Measurements from ENCODE around the gene MMP28. TPM values are rescaled to one million over a fixed set of nuclear protein-coding genes. Genes with fewer than 3 reads are reported as not detected.

Gene MMP28
- total RNA-seq, 4 donors from 2014 or later: 12.4 to 48.0 (median 28.6) TPM

DNA sequence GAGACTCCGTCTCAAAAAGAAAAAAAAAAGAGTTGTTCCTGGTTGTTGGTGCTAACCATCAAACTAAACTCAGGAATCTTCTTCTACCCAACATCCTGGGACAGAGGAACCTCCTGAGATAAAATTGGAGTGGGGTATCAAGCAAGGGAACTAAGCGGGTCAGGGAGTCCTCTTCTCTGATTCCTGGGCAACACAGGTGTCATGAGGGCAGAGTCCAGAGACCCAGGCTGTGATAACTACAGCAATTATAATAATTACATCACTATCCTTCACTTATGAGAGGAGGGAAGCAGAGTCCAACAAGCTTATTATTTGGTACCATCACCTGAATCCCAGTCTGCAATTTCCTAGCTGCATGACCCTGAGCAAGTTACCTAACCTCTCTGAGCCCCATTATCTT is 26.6 kb downstream of the MMP28 start:
- H3K27me3 ChIP-seq: no peaks in the 10 kb centered on the region
- no peaks in the 10 kb centered on the region for H3K9me3 ChIP-seq
- DNase-seq: no peak
- no peaks in the 10 kb centered on the region for H3K36me3 ChIP-seq
- H3K4me1 ChIP-seq: peaks cover 16 to 19% of the 10 kb centered on the region in 2 donors
- no peak overlapping the region for H3K27ac ChIP-seq
- no peak for TF ChIP-seq CTCF (IDR thresholded peaks at IDR 0.05)
- intact Hi-C loops (cut with DNase I): no loop called here
- no peak overlapping the region for H3K4me3 ChIP-seq (replicated peaks in 1 of 3)
- WGBS, 2 donors: 96 to 100% methylated on average over 2 of the region's 2 CpGs

DNA sequence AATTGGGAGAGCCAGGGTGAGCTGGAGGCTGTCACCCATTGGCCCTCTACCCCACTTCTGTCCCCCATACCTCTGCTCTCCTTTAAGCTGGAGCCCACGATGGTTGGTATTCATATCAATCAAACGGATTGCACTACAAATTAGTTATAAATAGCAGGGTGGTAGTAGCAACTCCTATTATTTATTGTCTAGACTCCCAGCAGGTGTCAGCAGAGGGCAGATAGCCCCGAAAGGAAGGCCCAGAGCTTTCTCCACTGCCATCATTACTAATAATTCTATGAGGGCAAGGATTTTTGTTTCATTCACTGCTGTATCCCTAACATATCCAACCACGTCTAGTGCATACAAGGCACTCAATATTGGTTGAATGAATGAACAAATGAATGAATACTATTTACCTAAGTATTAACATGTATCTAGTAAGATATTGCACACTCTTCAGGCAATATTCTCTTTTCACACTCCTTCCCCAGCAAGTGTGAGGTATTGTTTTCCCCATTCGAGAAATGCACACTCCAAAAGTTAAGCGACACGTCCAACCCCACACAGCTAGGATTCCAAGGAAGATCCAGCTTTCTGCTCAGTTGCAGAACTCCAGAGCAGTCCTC is 28.4 kb downstream of the MMP28 start:
- 43 to 56% methylated on average over 7 of the region's 7 CpGs for WGBS, 2 donors

DNA sequence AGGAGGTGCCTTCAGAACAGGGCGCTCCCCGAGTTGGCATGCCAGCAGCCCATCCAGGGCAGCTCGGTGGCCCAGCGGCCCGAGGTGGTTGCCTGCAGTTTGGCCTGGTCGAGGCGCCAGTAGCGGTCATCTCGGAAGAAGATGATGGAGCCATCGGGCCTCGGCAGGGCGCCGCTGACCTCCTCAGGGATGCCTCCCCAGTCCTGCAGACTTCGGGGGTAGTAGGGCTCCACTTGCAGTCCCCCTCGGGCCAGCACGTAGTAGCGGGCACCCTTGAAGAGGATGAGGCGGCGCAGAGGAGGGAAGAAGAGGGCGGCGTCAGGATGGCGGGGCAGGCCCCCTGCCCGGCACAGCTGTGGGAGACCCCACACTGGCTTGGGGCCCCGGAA is 29.0 kb downstream of the MMP28 start:
- H3K36me3 ChIP-seq: no peaks in the 10 kb centered on the region
- no peak overlapping the region for H3K27ac ChIP-seq
- 91 to 93% methylated on average over 21 to 24 of the region's 24 CpGs for WGBS, 2 donors
- intact Hi-C loops (cut with DNase I): no loop called here
- TF ChIP-seq POLR2A (IDR thresholded peaks at IDR 0.05) (no peak), CTCF (IDR thresholded peaks at IDR 0.05) (no peak)
- peaks cover 7 to 9% of the 10 kb centered on the region in 2 donors for H3K4me1 ChIP-seq
- no peaks in the 10 kb centered on the region for H3K9me3 ChIP-seq
- no peaks in the 10 kb centered on the region for H3K27me3 ChIP-seq
- no peak for DNase-seq
- no peak overlapping the region for H3K4me3 ChIP-seq (replicated peaks in 1 of 3)

More for the DNA sequence above, 28.4 kb downstream of the MMP28 start:
- DNase-seq: peak; percentile 51 to 70
- TF ChIP-seq CTCF (IDR thresholded peaks at IDR 0.05): peak in 5 of 6 experiments; percentile 16 to 86 (median 76)
- no peak for TF ChIP-seq POLR2A (IDR thresholded peaks at IDR 0.05)
- Histone ChIP-seq H3K27me3 (no peaks in the 10 kb centered on the region), H3K4me1 (peaks cover 7 to 9% of the 10 kb centered on the region in 2 donors), H3K9me3 (no peaks in the 10 kb centered on the region), H3K27ac (no peak overlapping the region), H3K36me3 (no peaks in the 10 kb centered on the region), H3K4me3 (replicated peaks in 1 of 3) (no peak overlapping the region)
- intact Hi-C loops (cut with DNase I): no loop called here

GRCh38 chr17:35765756-35766488 is 29.5 kb downstream of the MMP28 start:
- Histone ChIP-seq H3K4me1 (peaks cover 7 to 9% of the 10 kb centered on the region in 2 donors), H3K36me3 (no peaks in the 10 kb centered on the region), H3K27ac (no peak overlapping the region), H3K9me3 (no peaks in the 10 kb centered on the region), H3K4me3 (replicated peaks in 1 of 3) (no peak overlapping the region), H3K27me3 (no peaks in the 10 kb centered on the region)
- TF ChIP-seq POLR2A (IDR thresholded peaks at IDR 0.05) (no peak), CTCF (IDR thresholded peaks at IDR 0.05) (no peak)
- 81 to 85% methylated on average over 7 of the region's 8 CpGs for WGBS, 2 donors
- DNase-seq: no peak
- intact Hi-C loops (cut with DNase I): loop anchor here (2.0 kb wide), 1 partner anchor 39 kb away; no protein-coding TSS in a partner anchor

DNA sequence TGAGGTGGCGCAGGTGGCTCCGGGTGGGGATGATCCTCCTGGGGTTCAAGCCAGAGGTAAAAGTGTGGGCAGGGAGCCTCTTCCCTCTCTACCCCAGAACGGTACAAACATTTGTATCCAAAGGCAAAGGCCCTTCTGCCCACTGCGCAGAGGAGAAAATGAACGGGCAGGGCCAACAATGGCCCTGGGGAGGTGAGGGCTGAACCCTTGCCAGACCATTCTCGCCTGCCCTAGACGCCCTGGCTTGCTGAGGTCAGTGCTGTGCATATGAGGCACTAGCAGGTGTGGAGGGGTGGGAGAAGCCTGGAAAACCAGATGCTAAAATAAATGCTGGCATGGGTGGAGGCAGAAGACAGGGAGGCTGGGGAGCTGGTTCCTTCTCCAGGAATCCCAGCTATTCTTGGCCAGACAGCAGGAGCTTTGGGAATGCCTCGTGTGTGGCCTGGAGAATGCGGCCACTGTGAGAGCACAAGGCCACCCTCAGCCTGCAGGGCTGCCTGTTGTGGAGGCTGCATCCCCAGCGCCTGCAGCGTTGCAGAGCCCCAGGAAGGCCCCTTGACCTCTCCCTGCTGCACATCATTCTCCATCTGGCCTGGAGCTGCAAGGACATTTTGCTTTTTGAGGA is 30.2 kb downstream of the MMP28 start:
- H3K27ac ChIP-seq: no peak overlapping the region
- no peak for DNase-seq
- WGBS, 2 donors: 82 to 88% methylated on average over 11 of the region's 11 CpGs
- no peaks in the 10 kb centered on the region for H3K9me3 ChIP-seq
- peaks cover 7 to 9% of the 10 kb centered on the region in 2 donors for H3K4me1 ChIP-seq
- H3K4me3 ChIP-seq (replicated peaks in 1 of 3): no peak overlapping the region
- H3K36me3 ChIP-seq: no peaks in the 10 kb centered on the region
- TF ChIP-seq CTCF (IDR thresholded peaks at IDR 0.05) (no peak), POLR2A (IDR thresholded peaks at IDR 0.05) (no peak)
- no peaks in the 10 kb centered on the region for H3K27me3 ChIP-seq
- intact Hi-C loops (cut with DNase I): loop anchor here (2.0 kb wide), 1 partner anchor 40 kb away; no protein-coding TSS in a partner anchor

Measured in thyroid gland (tissue), 4 donors.